Activated naive CD4-positive, alpha-beta T cell treated with anti-CD3 and anti-CD28 coated beads, Interleukin-2, amount 50 U/mL, for 24 hours (primary cell): Measurements from ENCODE around the gene RD3L.
A peak's percentile ranks its signal among the peaks of the same experiment; 100 is the strongest.
"Not testable (repeated sequence)": the region's sequence is repeated elsewhere in the genome, so short reads cannot be mapped to it uniquely, and the experiment has no call there.

ENCODE experiments used
- H3K27ac Mint-ChIP-seq: one replicate; pipeline ENCODE4 v1.8.0; 2021; ENCODE audit warnings: mild to moderate bottlenecking, mixed read lengths
- H3K27me3 Mint-ChIP-seq: one replicate; pipeline ENCODE4 v1.8.0; 2021; ENCODE audit warnings: mixed read lengths
- H3K36me3 Mint-ChIP-seq: one replicate; pipeline ENCODE4 v1.8.0; 2021; ENCODE audit warnings: mixed read lengths
- H3K4me1 Mint-ChIP-seq: one replicate; pipeline ENCODE4 v1.8.0; 2021; ENCODE audit warnings: mixed read lengths
- H3K4me3 Mint-ChIP-seq: one replicate; pipeline ENCODE4 v1.8.0; 2021; ENCODE audit warnings: mild to moderate bottlenecking, mixed read lengths
- H3K9me3 Mint-ChIP-seq: one replicate; pipeline ENCODE4 v1.8.0; 2021; ENCODE audit warnings: mixed read lengths

RD3L gene

DNA sequence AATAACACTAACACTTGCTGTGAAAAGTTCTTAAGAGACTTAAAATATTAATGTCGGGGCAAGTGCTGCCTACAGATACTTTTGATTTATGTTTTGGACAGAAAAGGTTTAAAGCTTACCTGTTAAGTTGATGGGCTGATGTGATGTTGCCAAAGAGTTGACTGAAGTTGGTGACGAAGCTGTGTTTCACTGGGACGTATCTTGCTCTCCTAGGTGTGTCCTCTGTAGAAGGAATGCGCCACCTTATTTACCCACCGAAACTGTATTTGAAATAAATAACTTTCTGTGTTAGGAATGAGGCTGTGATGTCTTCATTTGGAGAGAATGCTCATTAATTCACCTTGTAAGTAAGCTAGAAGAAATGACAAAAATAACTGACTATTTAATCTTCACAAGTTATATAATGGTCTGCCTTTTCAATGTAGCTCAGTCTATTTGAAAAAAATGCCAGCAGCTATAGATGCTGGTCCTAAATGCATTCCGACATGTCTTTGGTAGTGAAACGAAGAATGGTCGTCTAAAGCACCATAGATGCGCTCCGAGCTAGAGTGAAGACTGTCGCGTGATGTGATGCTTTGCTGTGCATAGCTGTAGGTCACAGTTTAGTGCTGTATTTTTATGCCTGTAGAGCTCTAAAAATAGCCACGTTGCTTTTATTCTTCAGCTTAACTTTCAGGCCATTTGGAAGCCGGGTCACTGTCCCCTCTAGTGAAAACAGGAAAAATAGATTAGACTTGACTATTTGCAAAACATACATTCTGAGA lies at the start of gene RD3L:
Gene RD3L, minus strand, starts transcription at position 557 of the 764 bp plus-strand sequence. CDS start 834 bp downstream, outside the sequence.
- Mint-ChIP-seq H3K4me1 (no peaks in the 10 kb centered on the region), H3K36me3 (peaks cover 2% of the 10 kb centered on the region), H3K27me3 (peaks cover 12% of the 10 kb centered on the region), H3K27ac (no peak within 1 kb of the TSS), H3K4me3 (no peak within 1 kb of the TSS), H3K9me3 (no peaks in the 10 kb centered on the region)

DNA sequence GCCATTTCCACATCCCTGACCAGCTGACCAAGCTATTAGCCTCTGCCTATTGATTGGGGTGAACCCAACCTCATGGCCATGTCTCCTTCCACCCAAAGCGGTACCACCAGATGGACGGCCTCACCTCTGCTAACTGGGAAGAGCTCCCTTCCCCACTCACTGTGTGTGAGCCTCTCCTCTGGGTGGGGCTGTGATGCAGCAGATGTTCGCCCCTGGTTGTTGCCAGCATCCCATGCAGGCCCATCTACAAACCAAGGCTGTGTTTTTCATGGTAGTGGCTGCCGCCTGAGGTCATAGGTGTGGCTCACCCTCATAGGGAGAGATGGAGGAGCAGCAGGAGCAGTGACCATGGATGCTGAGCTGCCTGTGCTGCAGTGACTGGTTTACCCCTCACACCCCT lies 47.6 kb upstream of the RD3L start:
- H3K4me1 Mint-ChIP-seq: no peaks in the 10 kb centered on the region
- peaks cover 10% of the 10 kb centered on the region for H3K36me3 Mint-ChIP-seq
- H3K27ac Mint-ChIP-seq: no peak overlapping the region
- peaks cover 12% of the 10 kb centered on the region for H3K9me3 Mint-ChIP-seq
- no peak overlapping the region for H3K4me3 Mint-ChIP-seq
- H3K27me3 Mint-ChIP-seq: peaks cover 25% of the 10 kb centered on the region

DNA sequence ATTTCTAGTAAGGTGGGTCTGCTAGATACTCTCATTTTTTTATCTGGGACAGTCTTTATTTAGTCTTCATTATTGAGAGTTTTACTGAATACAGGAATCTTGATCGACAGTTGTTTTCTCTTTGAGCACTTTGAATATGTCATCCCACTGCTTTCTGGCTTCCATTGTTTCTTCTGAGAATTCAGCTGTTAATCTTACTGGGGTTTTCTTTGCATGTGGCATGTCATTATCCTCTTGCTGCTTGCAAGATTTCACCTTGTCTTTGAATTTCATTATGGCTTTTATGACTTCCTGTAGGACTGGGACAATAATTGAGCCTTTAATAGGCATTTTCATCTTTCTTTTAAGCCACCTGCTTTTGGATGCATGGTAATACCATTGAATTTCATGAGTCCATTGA lies 46.7 kb upstream of the RD3L start:
- Mint-ChIP-seq H3K27ac (no peak overlapping the region), H3K27me3 (peaks cover 25% of the 10 kb centered on the region), H3K36me3 (peaks cover 10% of the 10 kb centered on the region), H3K4me1 (no peaks in the 10 kb centered on the region), H3K4me3 (no peak overlapping the region), H3K9me3 (peaks cover 12% of the 10 kb centered on the region)

DNA sequence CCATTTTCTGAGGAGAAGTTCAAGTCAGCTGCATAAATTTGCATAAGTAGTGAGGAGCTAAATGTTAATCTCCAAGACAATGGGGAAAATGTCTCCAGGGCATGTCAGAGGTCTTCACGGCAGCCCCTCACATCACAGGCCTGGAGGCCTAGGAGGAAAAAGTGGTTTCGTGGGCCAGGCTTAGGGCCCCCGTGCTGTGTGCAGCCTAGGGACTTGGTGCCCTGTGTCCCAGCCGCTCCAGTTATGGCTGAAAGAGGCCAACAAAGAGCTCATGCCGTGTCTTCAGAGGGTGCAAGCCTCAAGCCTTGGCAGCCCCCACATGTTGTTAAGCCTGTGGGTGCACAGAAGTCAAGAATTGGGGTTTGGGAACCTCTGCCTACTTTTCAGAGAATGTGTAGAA lies 41.9 kb upstream of the RD3L start:
- H3K4me3 Mint-ChIP-seq: no peak overlapping the region

DNA sequence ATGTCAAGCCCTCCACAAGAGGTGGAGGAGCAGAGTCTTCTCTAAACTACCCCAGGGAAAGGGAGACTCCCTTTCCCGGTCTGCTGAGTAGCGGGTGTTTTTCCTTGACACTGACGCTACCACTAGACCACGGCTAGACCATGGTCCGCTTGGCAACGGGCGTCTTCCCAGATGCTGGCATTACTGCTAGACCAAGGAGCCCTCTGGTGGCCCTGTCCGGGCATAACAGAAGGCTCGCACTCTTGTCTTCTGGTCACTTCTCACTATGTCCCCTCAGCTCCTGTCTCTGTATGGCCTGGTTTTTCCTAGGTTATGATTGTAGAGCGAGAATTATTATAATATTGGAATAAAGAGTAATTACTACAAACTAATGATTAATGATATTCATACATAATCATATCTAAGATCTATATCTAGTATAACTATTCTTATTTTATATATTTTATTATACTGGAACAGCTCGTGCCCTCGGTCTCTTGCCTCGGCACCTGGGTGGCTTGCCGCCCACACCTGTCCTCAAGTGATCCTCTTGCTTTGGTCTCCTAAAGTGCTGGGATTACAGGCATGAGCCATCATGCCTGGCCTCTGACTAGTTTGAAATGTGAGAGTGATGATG lies 38.4 kb upstream of the RD3L start:
- not testable (repeated sequence) for H3K9me3 Mint-ChIP-seq, H3K4me1 Mint-ChIP-seq, H3K27me3 Mint-ChIP-seq, H3K36me3 Mint-ChIP-seq, H3K4me3 Mint-ChIP-seq, H3K27ac Mint-ChIP-seq

More for the DNA sequence above, 41.9 kb upstream of the RD3L start:
- Mint-ChIP-seq H3K36me3 (peaks cover 7% of the 10 kb centered on the region), H3K9me3 (peaks cover 8% of the 10 kb centered on the region), H3K27me3 (peaks cover 12% of the 10 kb centered on the region), H3K27ac (no peak overlapping the region), H3K4me1 (no peaks in the 10 kb centered on the region)

DNA sequence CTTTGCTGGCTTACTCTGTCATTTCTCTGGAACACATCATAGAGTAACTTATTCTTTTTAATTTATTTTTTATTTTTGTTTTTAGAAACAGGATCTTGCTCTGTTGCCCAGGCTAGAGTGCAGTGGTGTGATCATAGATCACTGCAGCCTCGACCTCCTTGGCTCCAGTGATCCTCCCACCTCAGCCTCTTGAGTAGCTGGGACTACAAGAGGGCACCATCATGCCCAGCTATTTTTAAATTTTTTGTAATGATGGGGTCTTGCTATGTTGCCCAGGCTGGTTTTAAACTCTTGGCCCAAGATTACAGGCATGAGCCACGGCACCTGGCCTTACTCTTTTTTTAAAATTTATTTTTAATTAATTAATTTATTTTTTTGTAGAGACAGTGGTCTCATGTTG lies 32.2 kb upstream of the RD3L start:
- no peak overlapping the region for H3K27ac Mint-ChIP-seq
- peaks cover 3% of the 10 kb centered on the region for H3K27me3 Mint-ChIP-seq
- H3K9me3 Mint-ChIP-seq: no peaks in the 10 kb centered on the region
- no peaks in the 10 kb centered on the region for H3K4me1 Mint-ChIP-seq
- no peaks in the 10 kb centered on the region for H3K36me3 Mint-ChIP-seq
- no peak overlapping the region for H3K4me3 Mint-ChIP-seq

DNA sequence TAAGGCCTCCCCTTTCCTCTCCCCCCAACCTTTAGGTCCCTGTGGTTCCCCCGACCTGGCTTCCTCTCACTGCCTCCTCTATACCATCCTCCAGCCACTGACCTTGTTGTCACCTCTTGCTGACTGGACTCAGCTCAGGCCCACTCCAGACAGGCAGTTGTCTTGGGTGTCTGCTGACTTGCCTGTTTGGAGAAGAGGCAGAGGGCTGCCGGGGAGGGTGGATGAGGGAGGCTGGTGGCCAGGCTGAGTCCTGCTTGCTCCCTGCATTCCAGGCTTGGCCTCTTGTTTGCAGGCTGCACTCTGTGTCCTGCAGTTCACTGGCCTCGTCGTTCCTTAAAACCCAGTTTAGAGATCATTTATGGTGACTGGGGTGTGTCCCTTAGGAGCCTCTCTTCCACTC lies 31.0 kb upstream of the RD3L start:
- Mint-ChIP-seq H3K9me3 (no peaks in the 10 kb centered on the region), H3K36me3 (no peaks in the 10 kb centered on the region), H3K4me1 (no peaks in the 10 kb centered on the region), H3K27ac (no peak overlapping the region), H3K27me3 (peaks cover 3% of the 10 kb centered on the region), H3K4me3 (no peak overlapping the region)

DNA sequence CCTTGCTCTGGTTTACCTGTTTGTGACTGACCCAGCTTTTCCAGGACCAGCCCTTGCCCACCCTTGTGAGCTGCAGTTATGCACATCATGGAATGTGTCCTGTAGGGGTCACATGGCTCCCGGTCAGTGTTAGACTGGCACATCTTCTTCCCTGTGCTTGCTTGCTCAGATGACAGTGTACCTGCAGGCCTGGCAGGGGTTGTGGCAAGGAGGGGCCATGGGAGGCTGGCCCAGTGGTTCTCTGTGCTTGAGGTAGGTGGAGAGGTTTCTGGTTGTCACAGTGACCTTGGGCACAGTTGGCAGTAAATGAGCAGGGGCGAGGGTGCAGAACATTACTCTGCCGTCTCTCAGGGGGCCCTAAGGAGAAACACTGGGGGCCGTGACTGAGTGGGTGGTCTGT lies 27.6 kb upstream of the RD3L start:
- H3K9me3 Mint-ChIP-seq: no peaks in the 10 kb centered on the region
- no peaks in the 10 kb centered on the region for H3K36me3 Mint-ChIP-seq
- H3K4me1 Mint-ChIP-seq: no peaks in the 10 kb centered on the region
- H3K27ac Mint-ChIP-seq: no peak overlapping the region
- H3K4me3 Mint-ChIP-seq: no peak overlapping the region
- peaks cover 5% of the 10 kb centered on the region for H3K27me3 Mint-ChIP-seq

DNA sequence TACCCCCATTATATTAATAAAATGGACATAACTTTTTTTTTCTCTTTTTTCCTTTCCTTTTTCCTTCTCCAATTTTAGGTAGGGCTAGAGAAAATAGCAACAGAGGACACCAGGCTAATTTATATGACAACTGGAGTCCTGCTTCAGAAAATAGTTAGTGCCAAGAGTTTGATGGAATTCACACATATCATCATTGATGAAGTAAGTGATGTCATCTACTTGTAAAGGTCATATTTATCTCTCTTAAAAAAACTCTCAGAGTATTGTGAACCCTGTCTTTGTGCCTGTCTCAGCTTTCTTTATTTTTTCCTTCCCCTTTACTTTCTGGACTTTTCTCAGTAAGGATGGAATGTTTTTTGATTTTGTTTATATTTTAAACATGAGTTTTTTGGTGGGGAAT lies 24.3 kb upstream of the RD3L start:
- peaks cover 6% of the 10 kb centered on the region for H3K27me3 Mint-ChIP-seq
- no peak overlapping the region for H3K4me3 Mint-ChIP-seq
- no peak overlapping the region for H3K27ac Mint-ChIP-seq
- H3K9me3 Mint-ChIP-seq: no peaks in the 10 kb centered on the region
- H3K4me1 Mint-ChIP-seq: no peaks in the 10 kb centered on the region
- peaks cover under 1% of the 10 kb centered on the region for H3K36me3 Mint-ChIP-seq

DNA sequence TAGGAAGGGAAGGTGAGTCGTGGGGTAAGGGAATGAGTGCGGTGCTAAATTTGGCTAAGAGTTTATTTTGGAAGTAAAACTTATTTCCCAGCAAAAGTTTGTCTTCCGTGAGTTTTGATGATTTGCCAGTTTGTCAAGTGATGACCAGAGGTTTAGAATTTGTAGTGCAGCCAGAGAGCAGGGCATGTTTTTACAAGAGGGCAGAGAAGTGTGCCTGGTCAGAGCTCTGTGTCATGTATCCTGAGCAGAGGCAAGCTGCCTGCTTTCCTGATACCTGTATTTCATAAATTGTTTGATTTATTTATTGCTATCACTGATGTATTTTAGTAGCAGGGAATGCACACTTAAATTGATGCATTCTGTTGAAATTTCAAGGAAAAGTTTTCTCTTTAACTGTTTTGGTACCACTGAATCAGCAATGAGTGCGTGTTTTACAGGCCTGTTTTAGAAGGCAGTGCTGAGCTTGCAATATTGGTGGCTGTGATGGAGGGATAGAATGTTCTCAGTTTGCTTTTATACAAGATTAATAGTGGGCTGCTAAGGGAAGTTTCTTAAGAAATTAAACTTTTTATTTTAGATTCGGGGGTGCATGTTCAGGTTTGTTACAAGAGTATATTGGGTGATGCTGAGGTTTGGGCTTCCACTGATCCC lies 19.7 kb upstream of the RD3L start:
- Mint-ChIP-seq H3K4me3 (no peak overlapping the region), H3K9me3 (no peaks in the 10 kb centered on the region), H3K27ac (peak overlapping the region; percentile 56), H3K27me3 (peaks cover 4% of the 10 kb centered on the region), H3K4me1 (no peaks in the 10 kb centered on the region), H3K36me3 (peaks cover 1% of the 10 kb centered on the region)

DNA sequence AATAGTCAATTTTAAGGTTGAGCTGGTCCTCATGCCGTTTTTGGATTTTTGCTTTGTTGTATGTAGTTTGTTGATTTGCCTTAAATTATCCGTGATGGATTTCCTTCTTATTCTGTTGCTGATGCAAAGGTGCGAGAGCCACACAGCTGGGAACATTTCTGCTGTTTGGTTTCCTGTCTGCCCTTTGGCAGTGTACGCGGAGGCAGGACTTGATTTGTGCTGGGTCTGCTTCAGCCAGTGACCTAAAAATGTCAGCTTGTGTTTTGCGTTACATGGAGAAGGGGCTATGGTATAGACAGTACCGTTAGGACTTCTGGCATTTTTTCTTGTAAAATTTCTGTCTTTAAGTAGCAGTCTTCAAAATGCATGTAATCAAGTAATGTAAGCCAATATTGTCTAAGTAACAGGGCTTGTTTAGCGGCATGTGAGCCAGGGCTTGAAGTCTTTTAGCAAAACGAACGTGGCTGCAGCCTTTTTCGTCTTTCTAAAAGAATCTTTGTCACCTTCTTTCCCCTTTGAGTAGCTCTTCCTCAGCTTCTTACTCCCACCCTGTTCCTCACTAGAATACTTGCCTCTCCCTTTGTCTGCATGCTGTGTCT lies 18.2 kb upstream of the RD3L start:
- Mint-ChIP-seq H3K9me3 (no peaks in the 10 kb centered on the region), H3K4me1 (no peaks in the 10 kb centered on the region), H3K36me3 (peaks cover 1% of the 10 kb centered on the region), H3K4me3 (no peak overlapping the region), H3K27me3 (peaks cover 4% of the 10 kb centered on the region), H3K27ac (no peak overlapping the region)

DNA sequence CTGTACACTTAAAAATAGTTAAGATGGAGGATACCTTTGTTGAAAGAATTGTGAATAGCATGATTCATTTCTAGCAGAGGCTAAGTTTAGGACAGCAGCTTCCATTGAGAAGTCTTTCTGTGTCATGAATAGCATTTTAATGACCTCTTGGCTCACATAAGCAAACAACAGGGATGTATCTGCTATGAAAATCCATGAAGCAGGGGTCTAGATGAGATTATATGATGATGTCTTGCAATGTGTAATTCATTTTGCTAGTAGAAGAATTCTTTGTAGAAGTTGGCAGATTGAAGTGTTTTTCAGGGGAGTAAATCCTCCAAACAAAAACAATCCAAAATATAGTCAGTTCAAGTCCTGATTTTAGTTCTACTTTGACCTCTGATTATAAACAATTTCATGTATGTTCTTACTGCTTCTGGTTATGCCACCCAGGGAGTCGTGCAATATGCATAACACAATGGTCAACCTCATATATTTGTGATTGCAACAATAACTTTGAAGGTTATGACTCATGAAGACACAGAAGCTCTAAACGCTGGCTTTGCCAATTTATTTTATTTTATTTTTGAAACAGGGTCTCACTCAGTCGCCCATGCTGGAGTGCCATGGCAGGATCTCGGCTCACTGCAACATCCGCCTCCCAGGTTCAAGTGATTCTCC lies 6.9 kb upstream of the RD3L start:
- H3K9me3 Mint-ChIP-seq: no peaks in the 10 kb centered on the region
- no peak overlapping the region for H3K4me3 Mint-ChIP-seq
- no peaks in the 10 kb centered on the region for H3K4me1 Mint-ChIP-seq
- H3K27ac Mint-ChIP-seq: no peak overlapping the region
- peaks cover 2% of the 10 kb centered on the region for H3K36me3 Mint-ChIP-seq
- peaks cover 17% of the 10 kb centered on the region for H3K27me3 Mint-ChIP-seq

DNA sequence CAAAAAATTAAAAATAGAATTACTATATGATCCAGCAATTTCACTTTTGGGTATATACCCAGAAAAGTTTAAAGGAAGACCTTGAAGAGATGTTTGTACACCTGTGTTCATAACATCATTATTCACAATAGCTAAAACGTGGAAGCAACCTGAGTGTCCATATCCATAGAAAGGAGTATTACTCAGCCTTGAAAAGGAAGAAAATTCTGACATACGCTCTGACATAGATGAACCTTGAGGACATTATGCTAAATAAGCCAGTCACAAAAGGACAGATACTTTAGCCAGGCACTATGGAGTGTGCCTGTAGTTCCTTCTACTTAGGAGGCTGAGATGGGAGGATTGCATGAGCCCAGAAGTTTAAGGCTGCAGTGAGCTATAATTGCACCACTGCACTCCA lies 6.1 kb upstream of the RD3L start:
- Mint-ChIP-seq H3K36me3 (peaks cover 2% of the 10 kb centered on the region), H3K27me3 (peaks cover 17% of the 10 kb centered on the region), H3K4me1 (no peaks in the 10 kb centered on the region)

DNA sequence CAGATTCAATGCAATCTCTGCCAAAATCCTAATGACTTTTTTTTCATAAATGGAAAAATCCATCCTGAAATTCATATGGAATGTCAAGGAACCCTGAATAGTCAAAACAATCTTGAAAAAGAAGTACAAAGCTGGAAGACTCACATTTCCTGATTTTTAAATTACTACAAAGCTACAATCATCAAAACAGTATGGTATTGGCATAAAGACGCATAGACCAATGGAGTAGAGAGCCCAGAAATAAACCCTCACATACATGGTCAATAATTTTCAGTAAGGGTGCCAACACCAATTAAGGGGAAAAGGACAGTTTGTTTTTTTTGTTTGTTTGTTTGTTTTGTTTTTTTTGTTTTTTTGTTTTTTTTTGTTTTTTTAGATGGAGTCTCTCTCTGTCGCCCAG lies 4.6 kb upstream of the RD3L start:
- Mint-ChIP-seq H3K36me3 (peaks cover 2% of the 10 kb centered on the region), H3K9me3 (no peaks in the 10 kb centered on the region), H3K27ac (no peak overlapping the region), H3K4me1 (no peaks in the 10 kb centered on the region), H3K27me3 (peaks cover 15% of the 10 kb centered on the region), H3K4me3 (no peak overlapping the region)

More for the DNA sequence above, 6.1 kb upstream of the RD3L start:
- H3K27ac Mint-ChIP-seq: no peak overlapping the region
- no peak overlapping the region for H3K4me3 Mint-ChIP-seq
- H3K9me3 Mint-ChIP-seq: no peaks in the 10 kb centered on the region

DNA sequence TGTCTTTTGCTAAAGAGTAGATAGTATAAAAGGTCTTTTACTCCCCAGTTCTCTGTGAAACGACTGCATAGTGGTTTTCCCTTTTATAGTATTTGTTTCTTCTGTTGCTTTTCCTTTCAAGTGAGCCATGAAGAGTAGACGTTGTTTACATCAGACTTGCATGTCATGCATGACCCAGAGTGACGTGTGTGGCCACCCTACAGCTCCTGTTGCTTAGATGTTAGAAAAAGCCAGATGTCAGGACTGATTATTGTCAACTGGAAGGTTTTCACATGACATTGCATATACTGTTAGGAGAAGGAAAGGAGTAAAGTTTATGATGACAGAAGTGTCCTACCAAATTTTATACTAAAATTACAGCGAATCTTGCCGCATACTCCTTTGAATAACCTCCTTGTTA lies 1.3 kb upstream of the RD3L start:
- Mint-ChIP-seq H3K9me3 (no peaks in the 10 kb centered on the region), H3K27me3 (peaks cover 14% of the 10 kb centered on the region), H3K4me3 (no peak overlapping the region), H3K36me3 (peaks cover 2% of the 10 kb centered on the region), H3K27ac (no peak overlapping the region), H3K4me1 (no peaks in the 10 kb centered on the region)
